HepG2 (cell line): ENCODE results near the gene IQCE. TPM values are rescaled to one million over a fixed set of nuclear protein-coding genes. Genes with fewer than 3 reads are reported as not detected.

Experiments
- ATF7-NPFF ChIP-seq: sonication (generic); formaldehyde crosslinking; IDR thresholded peaks from 2 replicates; pipeline ENCODE4 v1.8.1; 2023; ENCODE audit warnings: mild to moderate bottlenecking, low read depth, missing genetic modification reagents, moderate library complexity
- HNF4G ChIP-seq, 2 experiments: sonication (generic) in 1 of 2; formaldehyde crosslinking in 1 of 2; IDR thresholded peaks; 2 replicates each; pipeline versions ENCODE4 v1.4.0 to v1.6.1; 2011 to 2020; ENCODE audit warnings: borderline replicate concordance in 2 of 2, low read depth in 2 of 2, mild to moderate bottlenecking in 2 of 2, low read length in 1 of 2, missing genetic modification reagents in 1 of 2, moderate library complexity in 1 of 2
- HNRNPK ChIP-seq: fragments of 200-400 bp; formaldehyde crosslinking; IDR thresholded peaks from 2 replicates; pipeline ENCODE4 v1.6.1; 2018; ENCODE audit warnings: low read length, low read depth, moderate library complexity, mild to moderate bottlenecking; ENCODE audit not compliant: poor library complexity, severe bottlenecking
- KLF15 ChIP-seq: sonication (generic); formaldehyde crosslinking; IDR thresholded peaks from 2 replicates; pipeline ENCODE4 v1.8.1; 2023; ENCODE audit warnings: borderline replicate concordance, mild to moderate bottlenecking, inconsistent platforms, missing genetic modification reagents, mixed read lengths
- MEIS1 ChIP-seq: sonication (generic); formaldehyde crosslinking; IDR thresholded peaks from 2 replicates; pipeline ENCODE4 v1.9.0; 2021; ENCODE audit warnings: mild to moderate bottlenecking, missing genetic modification reagents, moderate library complexity, borderline replicate concordance
- PAX8 ChIP-seq: sonication (generic); formaldehyde crosslinking; IDR thresholded peaks from 2 replicates; pipeline ENCODE4 v1.8.0; 2022; ENCODE audit warnings: mild to moderate bottlenecking, missing genetic modification reagents, borderline replicate concordance
- U2AF1 ChIP-seq: fragments of 200-400 bp; formaldehyde crosslinking; optimal IDR thresholded peaks from 2 replicates; pipeline ENCODE3; 2017; ENCODE audit warnings: mild to moderate bottlenecking, low read depth, low read length
- ZNF160 ChIP-seq: sonication (generic); formaldehyde crosslinking; IDR thresholded peaks from 2 replicates; pipeline ENCODE4 v1.8.0; 2022; ENCODE audit warnings: mild to moderate bottlenecking, inconsistent platforms, missing genetic modification reagents
- ZNF251 ChIP-seq: sonication (generic); formaldehyde crosslinking; IDR thresholded peaks from 2 replicates; pipeline ENCODE4 v1.9.0; 2021; ENCODE audit warnings: mild to moderate bottlenecking, missing genetic modification reagents
- ZNF256 ChIP-seq: sonication (generic); formaldehyde crosslinking; conservative IDR thresholded peaks from 2 replicates; pipeline ENCODE4 v1.4.0; 2020; ENCODE audit warnings: missing genetic modification reagents
- ZNF563 ChIP-seq: sonication (generic); formaldehyde crosslinking; IDR thresholded peaks from 2 replicates; pipeline ENCODE4 v1.8.0; 2022; ENCODE audit warnings: mild to moderate bottlenecking, moderate library complexity, missing genetic modification reagents
- ZNF816 ChIP-seq: sonication (generic); formaldehyde crosslinking; IDR thresholded peaks from 2 replicates; pipeline ENCODE4 v1.8.0; 2022; ENCODE audit warnings: missing genetic modification reagents, mild to moderate bottlenecking, borderline replicate concordance
- ZNF83 ChIP-seq: sonication (generic); formaldehyde crosslinking; IDR thresholded peaks from 2 replicates; pipeline ENCODE4 v1.4.0; 2020; ENCODE audit warnings: missing genetic modification reagents, mild to moderate bottlenecking, borderline replicate concordance
- ZSCAN31 ChIP-seq: sonication (generic); formaldehyde crosslinking; IDR thresholded peaks from 2 replicates; pipeline ENCODE4 v1.5.0; 2020; ENCODE audit warnings: low read depth, mild to moderate bottlenecking, missing genetic modification reagents
- polyA plus RNA-seq, 8 experiments: library from polyadenylated mRNA; depleted of rRNA in 3 of 8; stranded (reverse) in 7 of 8; unstranded in 1 of 8; fragments of >200 nt; fragmentation: Illumina TruSeq in 4 of 8; extraction: Trizol in 4 of 8; gene quantifications; 2 replicates each; pipeline versions ENCODE4 v1.2.1 to v1.2.3, GENCODE V29; 2011 to 2016; ENCODE audit warnings: low read depth in 4 of 8, missing spikeins in 1 of 8, mixed read lengths in 1 of 8; ENCODE audit not compliant: insufficient read depth in 1 of 8
- total RNA-seq, 5 experiments: library from RNA; depleted of rRNA; stranded (reverse); fragments of >200 nt; fragmentation: Illumina TruSeq; extraction: Trizol; gene quantifications; 2 replicates each; pipeline ENCODE4 v1.2.3, GENCODE V29; 2016; ENCODE audit warnings: low read depth in 1 of 5
- TF ChIP-seq, protein P1 (sequence below): sonication (generic); formaldehyde crosslinking; IDR thresholded peaks from 2 replicates; pipeline ENCODE4 v1.4.0; 2020; ENCODE audit warnings: missing genetic modification reagents, mild to moderate bottlenecking, borderline replicate concordance
- TF ChIP-seq, protein P2 (sequence below): sonication (generic); formaldehyde crosslinking; IDR thresholded peaks from 2 replicates; pipeline ENCODE4 v1.9.0; 2021; ENCODE audit warnings: missing genetic modification reagents, borderline replicate concordance
- TF ChIP-seq, protein P3 (sequence below): sonication (generic); formaldehyde crosslinking; IDR thresholded peaks from 2 replicates; pipeline ENCODE4 v1.4.0; 2020; ENCODE audit warnings: missing genetic modification reagents, low read depth, mild to moderate bottlenecking, borderline replicate concordance
- TF ChIP-seq, protein P4 (sequence below): sonication (generic); formaldehyde crosslinking; IDR thresholded peaks from 2 replicates; pipeline ENCODE4 v1.5.1; 2020; ENCODE audit warnings: missing genetic modification reagents, mild to moderate bottlenecking, borderline replicate concordance
- TF ChIP-seq, protein P5 (sequence below): sonication (generic); formaldehyde crosslinking; IDR thresholded peaks from 2 replicates; pipeline ENCODE4 v1.8.0; 2022; ENCODE audit warnings: mild to moderate bottlenecking, missing genetic modification reagents, moderate library complexity

Gene IQCE
- total and polyA plus RNA-seq, 2 of the 13 experiments (the other 11 are each of a cell fraction or from before 2014, with no cell fraction given), result 1.5 to 2.5 TPM

DNA sequence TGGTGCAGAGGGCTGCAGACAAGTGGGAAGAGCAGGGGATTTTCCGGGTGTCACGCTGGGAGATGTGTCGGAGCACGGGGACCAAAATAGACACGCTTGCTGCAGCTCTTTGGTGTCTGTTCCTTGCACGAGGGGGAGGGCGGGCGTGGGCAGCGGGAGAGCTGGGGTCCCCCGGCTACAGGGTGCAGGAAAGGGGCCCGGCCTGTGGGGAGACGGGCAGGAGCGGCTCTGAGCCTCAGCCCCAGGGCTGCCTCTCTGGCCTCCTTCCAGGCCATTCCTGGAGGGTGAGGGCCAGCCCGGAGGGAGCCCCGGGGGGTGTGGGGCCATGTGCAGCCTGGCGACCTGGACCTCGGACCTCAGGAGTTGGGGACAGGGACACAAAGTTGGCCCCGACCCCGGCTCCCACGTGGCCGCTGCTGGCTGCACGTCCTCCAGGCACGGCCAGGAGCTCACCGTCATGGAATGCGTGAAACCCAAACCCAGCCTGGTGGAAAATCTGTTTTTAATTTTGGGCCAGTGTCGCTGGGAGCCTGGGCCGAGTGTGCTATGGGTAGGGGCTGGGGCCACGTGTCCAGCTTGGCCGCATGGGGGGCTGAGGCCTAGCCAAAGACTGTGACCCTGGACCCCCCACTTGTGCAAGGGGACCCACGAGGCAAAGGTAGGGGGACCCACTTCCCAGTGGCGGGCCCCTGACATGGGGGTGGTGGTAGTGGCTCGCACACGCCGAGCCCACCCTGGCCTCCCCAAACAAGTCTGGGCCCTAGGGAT, 79.6 kb downstream of the IQCE start (continued):
- peak; percentile 89 for TF ChIP-seq ZNF816 (CRISPR knock-in tag)
- no peak for TF ChIP-seq ZNF251 (CRISPR knock-in tag)
- TF ChIP-seq, protein P1, sequence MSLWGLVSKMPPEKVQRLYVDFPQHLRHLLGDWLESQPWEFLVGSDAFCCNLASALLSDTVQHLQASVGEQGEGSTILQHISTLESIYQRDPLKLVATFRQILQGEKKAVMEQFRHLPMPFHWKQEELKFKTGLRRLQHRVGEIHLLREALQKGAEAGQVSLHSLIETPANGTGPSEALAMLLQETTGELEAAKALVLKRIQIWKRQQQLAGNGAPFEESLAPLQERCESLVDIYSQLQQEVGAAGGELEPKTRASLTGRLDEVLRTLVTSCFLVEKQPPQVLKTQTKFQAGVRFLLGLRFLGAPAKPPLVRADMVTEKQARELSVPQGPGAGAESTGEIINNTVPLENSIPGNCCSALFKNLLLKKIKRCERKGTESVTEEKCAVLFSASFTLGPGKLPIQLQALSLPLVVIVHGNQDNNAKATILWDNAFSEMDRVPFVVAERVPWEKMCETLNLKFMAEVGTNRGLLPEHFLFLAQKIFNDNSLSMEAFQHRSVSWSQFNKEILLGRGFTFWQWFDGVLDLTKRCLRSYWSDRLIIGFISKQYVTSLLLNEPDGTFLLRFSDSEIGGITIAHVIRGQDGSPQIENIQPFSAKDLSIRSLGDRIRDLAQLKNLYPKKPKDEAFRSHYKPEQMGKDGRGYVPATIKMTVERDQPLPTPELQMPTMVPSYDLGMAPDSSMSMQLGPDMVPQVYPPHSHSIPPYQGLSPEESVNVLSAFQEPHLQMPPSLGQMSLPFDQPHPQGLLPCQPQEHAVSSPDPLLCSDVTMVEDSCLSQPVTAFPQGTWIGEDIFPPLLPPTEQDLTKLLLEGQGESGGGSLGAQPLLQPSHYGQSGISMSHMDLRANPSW, result 0 out of 2 replicates have a peak, but pooled peaks have one; percentile 46
- TF ChIP-seq ZNF160 (CRISPR knock-in tag), result peak; percentile 60; the same call in 1 of the 2 replicates
- TF ChIP-seq U2AF1, result peak; percentile 28
- no peak for TF ChIP-seq HNRNPK
- no peak for TF ChIP-seq KLF15 (CRISPR knock-in tag)
- TF ChIP-seq ZNF563 (CRISPR knock-in tag), result peak; percentile 81; the same call in 1 of the 2 replicates
- TF ChIP-seq, protein P2, sequence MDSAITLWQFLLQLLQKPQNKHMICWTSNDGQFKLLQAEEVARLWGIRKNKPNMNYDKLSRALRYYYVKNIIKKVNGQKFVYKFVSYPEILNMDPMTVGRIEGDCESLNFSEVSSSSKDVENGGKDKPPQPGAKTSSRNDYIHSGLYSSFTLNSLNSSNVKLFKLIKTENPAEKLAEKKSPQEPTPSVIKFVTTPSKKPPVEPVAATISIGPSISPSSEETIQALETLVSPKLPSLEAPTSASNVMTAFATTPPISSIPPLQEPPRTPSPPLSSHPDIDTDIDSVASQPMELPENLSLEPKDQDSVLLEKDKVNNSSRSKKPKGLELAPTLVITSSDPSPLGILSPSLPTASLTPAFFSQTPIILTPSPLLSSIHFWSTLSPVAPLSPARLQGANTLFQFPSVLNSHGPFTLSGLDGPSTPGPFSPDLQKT (CRISPR knock-in tag), result no peak
- peak; percentile 88 for TF ChIP-seq HNF4G (IDR thresholded peaks at IDR 0.05; ENCODE audit: borderline replicate concordance, low read depth, low read length)
- peak; percentile 88; the same call in 1 of the 2 replicates for TF ChIP-seq HNF4G (CRISPR knock-in tag; IDR thresholded peaks at IDR 0.05; ENCODE audit: borderline replicate concordance, low read depth)
- peak; percentile 85 for TF ChIP-seq ZNF256 (CRISPR knock-in tag)
- TF ChIP-seq ZSCAN31 (CRISPR knock-in tag), result peak; percentile 75
- TF ChIP-seq PAX8 (CRISPR knock-in tag), result no peak
- TF ChIP-seq, protein P3, sequence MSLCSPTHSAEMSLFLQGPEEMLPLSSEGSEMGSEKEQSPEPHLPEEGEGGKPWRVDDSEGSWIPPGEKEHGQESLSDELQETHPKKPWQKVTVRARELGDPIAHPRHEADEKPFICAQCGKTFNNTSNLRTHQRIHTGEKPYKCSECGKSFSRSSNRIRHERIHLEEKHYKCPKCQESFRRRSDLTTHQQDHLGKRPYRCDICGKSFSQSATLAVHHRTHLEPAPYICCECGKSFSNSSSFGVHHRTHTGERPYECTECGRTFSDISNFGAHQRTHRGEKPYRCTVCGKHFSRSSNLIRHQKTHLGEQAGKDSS (CRISPR knock-in tag), result peak; percentile 89
- TF ChIP-seq ZNF83 (CRISPR knock-in tag), result no peak; the same call in 1 of the 2 replicates
- peak; percentile 29; the same call in 1 of the 2 replicates for TF ChIP-seq MEIS1
- TF ChIP-seq, protein P4, sequence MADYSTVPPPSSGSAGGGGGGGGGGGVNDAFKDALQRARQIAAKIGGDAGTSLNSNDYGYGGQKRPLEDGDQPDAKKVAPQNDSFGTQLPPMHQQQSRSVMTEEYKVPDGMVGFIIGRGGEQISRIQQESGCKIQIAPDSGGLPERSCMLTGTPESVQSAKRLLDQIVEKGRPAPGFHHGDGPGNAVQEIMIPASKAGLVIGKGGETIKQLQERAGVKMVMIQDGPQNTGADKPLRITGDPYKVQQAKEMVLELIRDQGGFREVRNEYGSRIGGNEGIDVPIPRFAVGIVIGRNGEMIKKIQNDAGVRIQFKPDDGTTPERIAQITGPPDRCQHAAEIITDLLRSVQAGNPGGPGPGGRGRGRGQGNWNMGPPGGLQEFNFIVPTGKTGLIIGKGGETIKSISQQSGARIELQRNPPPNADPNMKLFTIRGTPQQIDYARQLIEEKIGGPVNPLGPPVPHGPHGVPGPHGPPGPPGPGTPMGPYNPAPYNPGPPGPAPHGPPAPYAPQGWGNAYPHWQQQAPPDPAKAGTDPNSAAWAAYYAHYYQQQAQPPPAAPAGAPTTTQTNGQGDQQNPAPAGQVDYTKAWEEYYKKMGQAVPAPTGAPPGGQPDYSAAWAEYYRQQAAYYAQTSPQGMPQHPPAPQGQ (CRISPR knock-in tag), result no peak
- TF ChIP-seq, protein P5, sequence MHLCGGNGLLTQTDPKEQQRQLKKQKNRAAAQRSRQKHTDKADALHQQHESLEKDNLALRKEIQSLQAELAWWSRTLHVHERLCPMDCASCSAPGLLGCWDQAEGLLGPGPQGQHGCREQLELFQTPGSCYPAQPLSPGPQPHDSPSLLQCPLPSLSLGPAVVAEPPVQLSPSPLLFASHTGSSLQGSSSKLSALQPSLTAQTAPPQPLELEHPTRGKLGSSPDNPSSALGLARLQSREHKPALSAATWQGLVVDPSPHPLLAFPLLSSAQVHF, result no peak
- TF ChIP-seq ATF7-NPFF (CRISPR knock-in tag), result peak; percentile 58
